Measurements from ENCODE around the gene ADCYAP1R1.

DNA sequence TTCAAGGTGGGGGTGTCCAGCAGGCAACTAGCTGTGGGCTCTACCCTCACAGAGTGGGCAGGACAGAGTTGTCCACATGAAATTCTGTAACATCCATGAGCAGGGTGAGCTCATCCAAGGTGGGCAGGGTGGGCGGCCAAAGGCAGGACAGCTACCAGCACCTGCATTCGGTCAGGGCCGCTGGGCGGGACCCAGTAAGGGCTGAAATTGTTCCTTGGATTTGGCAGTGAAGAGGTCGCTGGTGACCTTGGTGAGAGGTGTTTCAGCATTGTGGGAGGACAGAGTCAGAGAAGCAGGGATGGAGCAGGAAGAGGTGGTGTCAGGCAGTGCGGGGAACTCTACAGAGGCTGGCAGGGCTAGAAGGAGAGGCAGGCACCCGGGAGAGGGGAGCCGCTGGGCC lies 23.9 kb downstream of the ADCYAP1R1 start:
- TF ChIP-seq, protein P1, sequence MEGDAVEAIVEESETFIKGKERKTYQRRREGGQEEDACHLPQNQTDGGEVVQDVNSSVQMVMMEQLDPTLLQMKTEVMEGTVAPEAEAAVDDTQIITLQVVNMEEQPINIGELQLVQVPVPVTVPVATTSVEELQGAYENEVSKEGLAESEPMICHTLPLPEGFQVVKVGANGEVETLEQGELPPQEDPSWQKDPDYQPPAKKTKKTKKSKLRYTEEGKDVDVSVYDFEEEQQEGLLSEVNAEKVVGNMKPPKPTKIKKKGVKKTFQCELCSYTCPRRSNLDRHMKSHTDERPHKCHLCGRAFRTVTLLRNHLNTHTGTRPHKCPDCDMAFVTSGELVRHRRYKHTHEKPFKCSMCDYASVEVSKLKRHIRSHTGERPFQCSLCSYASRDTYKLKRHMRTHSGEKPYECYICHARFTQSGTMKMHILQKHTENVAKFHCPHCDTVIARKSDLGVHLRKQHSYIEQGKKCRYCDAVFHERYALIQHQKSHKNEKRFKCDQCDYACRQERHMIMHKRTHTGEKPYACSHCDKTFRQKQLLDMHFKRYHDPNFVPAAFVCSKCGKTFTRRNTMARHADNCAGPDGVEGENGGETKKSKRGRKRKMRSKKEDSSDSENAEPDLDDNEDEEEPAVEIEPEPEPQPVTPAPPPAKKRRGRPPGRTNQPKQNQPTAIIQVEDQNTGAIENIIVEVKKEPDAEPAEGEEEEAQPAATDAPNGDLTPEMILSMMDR (conservative IDR thresholded peaks at IDR 0.05; ENCODE audit: low read length): no peak
- no peak for TF ChIP-seq EZH2phosphoT487 (IDR thresholded peaks at IDR 0.05; ENCODE audit: borderline replicate concordance)
